Measurements from ENCODE around the gene KAT8. TPM values are rescaled to one million over a fixed set of nuclear protein-coding genes. Genes with fewer than 3 reads are reported as not detected.

KAT8 gene
- total RNA-seq, 4 donors from 2014 or later = 61.0 to 83.4 (median 72.6) TPM

DNA sequence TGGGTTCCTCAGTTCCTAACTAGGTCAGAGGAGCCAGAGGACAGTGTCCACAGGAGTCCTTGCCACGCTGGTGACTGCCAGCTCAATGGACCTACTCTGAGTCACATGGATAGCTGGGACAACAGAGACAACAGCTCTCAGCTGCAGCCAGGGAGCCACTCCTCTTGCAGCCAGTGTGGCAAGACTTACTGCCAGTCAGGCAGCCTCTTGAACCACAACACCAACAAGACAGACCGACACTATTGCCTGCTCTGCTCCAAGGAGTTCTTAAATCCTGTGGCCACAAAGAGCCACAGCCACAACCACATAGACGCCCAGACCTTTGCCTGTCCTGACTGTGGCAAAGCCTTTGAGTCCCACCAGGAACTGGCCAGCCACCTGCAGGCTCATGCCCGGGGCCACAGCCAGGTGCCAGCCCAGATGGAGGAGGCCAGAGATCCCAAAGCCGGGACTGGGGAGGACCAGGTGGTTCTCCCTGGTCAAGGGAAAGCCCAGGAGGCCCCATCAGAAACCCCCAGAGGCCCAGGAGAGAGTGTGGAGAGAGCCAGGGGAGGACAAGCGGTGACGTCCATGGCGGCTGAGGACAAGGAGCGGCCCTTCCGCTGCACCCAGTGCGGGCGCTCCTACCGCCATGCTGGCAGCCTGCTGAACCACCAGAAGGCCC lies 36.6 kb upstream of the KAT8 start:
- intact Hi-C loops (cut with DNase I) = no loop called here
- Histone ChIP-seq H3K36me3 (peaks cover 36 to 100% (median 99%) of the 10 kb centered on the region in 4 donors), H3K27me3 (no peaks in the 10 kb centered on the region), H3K9me3 (no peaks in the 10 kb centered on the region), H3K4me1 (peaks cover 3 to 36% (median 18%) of the 10 kb centered on the region in 4 donors), H3K4me3 (no peak overlapping the region), H3K27ac (replicated peaks in 1 of 4) (no peak overlapping the region)
- TF ChIP-seq POLR2AphosphoS5 (IDR thresholded peaks at IDR 0.05) (no peak), CTCF (IDR thresholded peaks at IDR 0.05) (no peak), POLR2A (IDR thresholded peaks at IDR 0.05; ENCODE audit: low read depth) (no peak), EP300 (IDR thresholded peaks at IDR 0.05) (no peak)
- WGBS = 95% methylated on average over 3 of the region's 13 CpGs
- DNase-seq (ENCODE audit: extremely low spot score) = no peak

GRCh38 chr16:31081428-31082351 lies 35.8 kb upstream of the KAT8 start:
- Histone ChIP-seq H3K27me3 (no peaks in the 10 kb centered on the region), H3K9me3 (no peaks in the 10 kb centered on the region), H3K4me3 (no peak overlapping the region), H3K4me1 (peaks cover 3 to 28% (median 12%) of the 10 kb centered on the region in 4 donors), H3K36me3 (peaks cover 33 to 100% (median 100%) of the 10 kb centered on the region in 4 donors), H3K27ac (replicated peaks in 1 of 4) (no peak overlapping the region)
- 84% methylated on average over 21 of the region's 26 CpGs for WGBS
- intact Hi-C loops (cut with DNase I) = no loop called here
- DNase-seq (ENCODE audit: extremely low spot score) = no peak
- TF ChIP-seq EP300 (IDR thresholded peaks at IDR 0.05) (no peak), POLR2A (IDR thresholded peaks at IDR 0.05; ENCODE audit: low read depth) (no peak), CTCF (IDR thresholded peaks at IDR 0.05) (no peak), POLR2AphosphoS5 (IDR thresholded peaks at IDR 0.05) (no peak)

DNA sequence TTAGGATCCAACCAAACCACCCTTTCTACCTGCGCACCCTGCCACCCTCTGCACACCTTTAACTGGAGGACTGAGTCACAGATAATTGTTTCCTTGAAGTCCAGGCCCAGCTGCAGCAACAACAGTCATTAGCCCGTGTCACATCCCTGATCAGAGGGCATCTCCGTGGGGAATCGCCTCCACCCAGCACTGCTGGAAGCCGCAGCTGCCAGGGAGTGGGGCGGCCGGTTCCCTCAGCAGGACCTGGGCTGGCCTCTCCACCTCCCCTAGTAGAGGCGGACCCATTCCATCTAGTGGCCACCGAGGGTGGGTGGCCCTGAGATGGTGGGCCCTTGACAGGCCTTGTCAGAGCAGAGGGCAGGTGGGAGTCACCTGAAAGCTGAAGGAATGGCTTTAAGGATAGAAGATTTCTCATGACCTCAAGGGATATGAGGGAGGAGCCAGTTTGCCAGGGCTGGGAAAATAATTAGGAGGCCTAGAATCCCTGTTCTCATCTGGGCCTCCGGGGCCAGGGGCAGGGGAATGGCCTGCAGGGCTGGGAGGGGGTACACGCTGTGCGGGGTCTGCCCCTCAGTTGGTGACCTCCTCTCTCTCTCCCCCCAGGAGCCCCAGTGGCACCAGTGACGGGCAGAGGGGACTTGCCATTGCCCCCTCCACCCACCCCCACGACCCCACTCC lies 35.0 kb upstream of the KAT8 start:
- Histone ChIP-seq H3K9me3 (no peaks in the 10 kb centered on the region), H3K27me3 (no peaks in the 10 kb centered on the region), H3K4me3 (no peak overlapping the region), H3K27ac (replicated peaks in 1 of 4) (no peak overlapping the region), H3K4me1 (peaks cover 3 to 24% (median 12%) of the 10 kb centered on the region in 4 donors), H3K36me3 (peaks cover 25 to 100% (median 100%) of the 10 kb centered on the region in 4 donors)
- 76% methylated on average over 9 of the region's 14 CpGs for WGBS
- TF ChIP-seq EP300 (IDR thresholded peaks at IDR 0.05) (no peak), CTCF (IDR thresholded peaks at IDR 0.05) (no peak), POLR2AphosphoS5 (IDR thresholded peaks at IDR 0.05) (no peak), POLR2A (IDR thresholded peaks at IDR 0.05; ENCODE audit: low read depth) (no peak)
- intact Hi-C loops (cut with DNase I) = no loop called here
- no peak for DNase-seq (ENCODE audit: extremely low spot score)

DNA sequence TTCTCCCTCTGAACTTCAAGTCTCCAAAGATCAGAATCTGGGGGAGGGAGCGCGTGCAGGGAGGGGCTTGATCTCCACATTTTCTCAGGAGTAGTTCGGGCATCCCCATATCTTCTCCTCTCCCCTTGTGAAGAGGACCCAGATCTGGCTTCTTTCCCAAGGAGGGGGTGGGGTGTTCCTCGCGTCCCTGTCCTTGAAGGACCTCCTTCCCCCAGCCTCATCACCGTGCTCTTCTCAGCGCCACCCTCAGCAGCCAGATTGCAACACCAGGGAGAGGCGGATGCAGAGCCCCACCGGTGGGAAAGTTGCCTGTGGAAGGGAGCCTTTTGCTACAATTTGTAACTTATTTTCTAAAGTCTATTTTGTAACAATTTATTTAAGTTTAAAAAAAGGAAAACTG lies 34.4 kb upstream of the KAT8 start:
- Histone ChIP-seq H3K4me3 (no peak overlapping the region), H3K27ac (replicated peaks in 1 of 4) (no peak overlapping the region), H3K9me3 (no peaks in the 10 kb centered on the region), H3K36me3 (peaks cover 19 to 100% (median 100%) of the 10 kb centered on the region in 4 donors), H3K27me3 (no peaks in the 10 kb centered on the region), H3K4me1 (peaks cover 3 to 24% (median 12%) of the 10 kb centered on the region in 4 donors)
- intact Hi-C loops (cut with DNase I) = no loop called here
- no peak for DNase-seq (ENCODE audit: extremely low spot score)
- 73% methylated on average over 9 of the region's 9 CpGs for WGBS
- TF ChIP-seq EP300 (IDR thresholded peaks at IDR 0.05) = no peak
- no peak for TF ChIP-seq POLR2AphosphoS5 (IDR thresholded peaks at IDR 0.05)
- no peak for TF ChIP-seq CTCF (IDR thresholded peaks at IDR 0.05)
- TF ChIP-seq POLR2A (IDR thresholded peaks at IDR 0.05; ENCODE audit: low read depth) = no peak
